HCT116 (cell line): Measurements from ENCODE around the gene LRRC32. TPM values are rescaled to one million over a fixed set of nuclear protein-coding genes. Genes with fewer than 3 reads are reported as not detected.

Experiments
- ATAC-seq: fragments of 200-7000 bp; cut with Tn5 transposase; 2 replicates; pipeline ENCODE4 v1.9.1; 2020; ENCODE audit warnings: mild to moderate bottlenecking, moderate library complexity
- BruUV-seq: library from RNA; stranded (reverse); fragments of 400-500 nt; replicated peaks from 2 replicates; lab custom pipeline; 2021; lab: Mats Ljungman, UMichigan
- CTCF ChIA-PET: fragments of 300-600 bp; sonication (Branson Sonifier 250); formaldehyde crosslinking; loops from one replicate; lab custom pipeline; 2021; ENCODE audit warnings: antibody characterized with exemption; lab: Charles Lee
- POLR2A ChIA-PET: fragments of 300-600, 350-600 bp; sonication (Branson Sonifier 250); formaldehyde crosslinking; loops from one replicate; lab custom pipeline; 2021; ENCODE audit warnings: antibody characterized with exemption; lab: Charles Lee
- RAD21 ChIA-PET, 2 experiments: fragments of 300-600 bp; sonication (Branson Sonifier 250); formaldehyde crosslinking; loops; one replicate each; lab custom pipeline; 2023; ENCODE audit warnings: low total read pairs in 2 of 2; ENCODE audit not compliant: uncharacterized antibody in 2 of 2, unreplicated experiment in 2 of 2, low non-redundant PET in 1 of 2; lab: Charles Lee
- DNase-seq: peaks from one replicate; pipeline ENCODE4 v3.0.0-alpha.2; 2010; ENCODE audit warnings: low read depth, low spot score
- H2AFZ ChIP-seq: fragments of 200-600 bp; shearing (Covaris generic), sonication (generic); 2 replicates; pipeline ENCODE4 v1.6.1; 2017; ENCODE audit warnings: low read depth, mixed run types, mixed read lengths, antibody characterized with exemption, low read length; ENCODE audit not compliant: poor library complexity, severe bottlenecking
- H3K27ac ChIP-seq: 2 replicates; pipeline ENCODE4 v1.5.1; 2012; ENCODE audit warnings: low read depth, low read length
- H3K27me3 ChIP-seq: fragments of 200-600 bp; sonication (generic); 2 replicates; pipeline ENCODE4 v1.6.1; 2016; ENCODE audit warnings: mixed run types, low read length, mixed read lengths; ENCODE audit not compliant: insufficient read depth
- H3K36me3 ChIP-seq, 2 experiments: fragments of 200-500 bp in 1 of 2; fragments of 200-600 bp in 1 of 2; sonication (Bioruptor generic) in 1 of 2; sonication (generic) in 1 of 2; 2 replicates each; pipeline versions ENCODE4 v1.5.1 to v1.6.1; 2014 to 2016; ENCODE audit warnings: low read length in 2 of 2, inconsistent platforms in 1 of 2, mixed read lengths in 1 of 2, mixed run types in 1 of 2; ENCODE audit not compliant: insufficient read depth in 2 of 2, control insufficient read depth in 1 of 2
- H3K4me1 ChIP-seq, 2 experiments: fragments of 200-600 bp in 1 of 2; sonication (generic) in 1 of 2; 2 replicates each; pipeline versions ENCODE4 v1.5.1 to v1.6.1; 2012 to 2017; ENCODE audit warnings: low read length in 2 of 2, inconsistent platforms in 1 of 2, mild to moderate bottlenecking in 1 of 2, mixed read lengths in 1 of 2, mixed run types in 1 of 2, moderate library complexity in 1 of 2; ENCODE audit not compliant: insufficient read depth in 2 of 2, control insufficient read depth in 1 of 2
- H3K4me2 ChIP-seq: fragments of 200-600 bp; sonication (generic); 2 replicates; pipeline ENCODE4 v1.6.1; 2017; ENCODE audit warnings: mixed run types, low read length, mixed read lengths
- H3K4me3 ChIP-seq, 2 experiments: fragments of 200-600 bp in 1 of 2; sonication (generic) in 1 of 2; replicated peaks in 1 of 2; 2 replicates each; pipeline ENCODE4 v1.5.1; 2011 to 2016; ENCODE audit warnings: low read length in 2 of 2, control low read depth in 1 of 2, low read depth in 1 of 2, mild to moderate bottlenecking in 1 of 2, mixed read lengths in 1 of 2, mixed run types in 1 of 2
- H3K79me2 ChIP-seq: fragments of 200-600 bp; sonication (generic); 2 replicates; pipeline ENCODE4 v1.6.1; 2017; ENCODE audit warnings: mild to moderate bottlenecking, mixed run types, low read length, moderate library complexity, mixed read lengths; ENCODE audit not compliant: insufficient read depth
- H3K9ac ChIP-seq: fragments of 200-600 bp; sonication (generic); 2 replicates; pipeline ENCODE4 v1.6.1; 2016; ENCODE audit warnings: low read length, mixed read lengths
- H3K9me2 ChIP-seq: fragments of 200-600 bp; sonication (generic), shearing (Covaris generic); 2 replicates; pipeline ENCODE4 v1.6.1; 2017; ENCODE audit warnings: mixed run types, mild to moderate bottlenecking, moderate library complexity; ENCODE audit not compliant: insufficient read depth
- H3K9me3 ChIP-seq, 2 experiments: fragments of 200-500 bp in 1 of 2; fragments of 200-600 bp in 1 of 2; sonication (Bioruptor generic) in 1 of 2; sonication (generic) in 1 of 2; 2 replicates each; pipeline ENCODE4 v1.6.1; 2014 to 2017; ENCODE audit warnings: low read length in 2 of 2, mixed read lengths in 2 of 2, inconsistent platforms in 1 of 2, low read depth in 1 of 2, mild to moderate bottlenecking in 1 of 2, mixed run types in 1 of 2, moderate library complexity in 1 of 2; ENCODE audit not compliant: control insufficient read depth in 1 of 2, insufficient read depth in 1 of 2
- H4K20me1 ChIP-seq: fragments of 200-600 bp; sonication (generic), shearing (Covaris generic); 2 replicates; pipeline ENCODE4 v1.6.1; 2017; ENCODE audit warnings: mixed run types, mild to moderate bottlenecking, moderate library complexity; ENCODE audit not compliant: insufficient read depth
- CBX3 ChIP-seq: IDR thresholded peaks from 2 replicates; pipeline ENCODE4 v1.6.1; 2012; ENCODE audit warnings: low read depth
- ELF1 ChIP-seq: IDR thresholded peaks from 2 replicates; pipeline ENCODE4 v1.6.1; 2012; ENCODE audit warnings: low read depth, borderline replicate concordance
- EZH2phosphoT487 ChIP-seq: fragments of 200-600 bp; IDR thresholded peaks from 2 replicates; pipeline ENCODE4 v1.6.1; 2018; ENCODE audit warnings: antibody characterized with exemption, borderline replicate concordance
- FOSL1 ChIP-seq: IDR thresholded peaks from 2 replicates; pipeline ENCODE4 v1.6.1; 2012; ENCODE audit warnings: low read depth
- JUND ChIP-seq: IDR thresholded peaks from 2 replicates; pipeline ENCODE4 v1.6.1; 2012
- POLR2AphosphoS5 ChIP-seq: IDR thresholded peaks from 2 replicates; pipeline ENCODE4 v1.6.1; 2011; ENCODE audit warnings: mild to moderate bottlenecking, low read depth, low read length, moderate library complexity
- RAD21 ChIP-seq: IDR thresholded peaks from 2 replicates; pipeline ENCODE4 v1.6.1; 2012; ENCODE audit warnings: low read depth, mild to moderate bottlenecking
- SIN3A ChIP-seq: IDR thresholded peaks from 2 replicates; pipeline ENCODE4 v1.6.1; 2012; ENCODE audit warnings: low read depth
- SP1 ChIP-seq: IDR thresholded peaks from 2 replicates; pipeline ENCODE4 v1.6.1; 2012; ENCODE audit warnings: low read depth
- SRF ChIP-seq: IDR thresholded peaks from 2 replicates; pipeline ENCODE4 v1.6.1; 2012; ENCODE audit warnings: low read depth
- YY1 ChIP-seq: IDR thresholded peaks from 2 replicates; pipeline ENCODE4 v1.6.1; 2011; ENCODE audit warnings: low read length, low read depth, moderate library complexity, mild to moderate bottlenecking; ENCODE audit not compliant: insufficient replicate concordance; ENCODE audit errors: extremely low read depth
- ZNF274 ChIP-seq: fragments of 200-500 bp; sonication (Bioruptor generic); IDR thresholded peaks from 2 replicates; pipeline ENCODE4 v1.6.1; 2014; ENCODE audit warnings: mild to moderate bottlenecking, low read depth, low read length, inconsistent platforms
- intact Hi-C: fragments of 100-400 bp; cut with micrococcal nuclease; formaldehyde crosslinking; loops from 2 replicates; pipeline ENCODE4 v1.10.0; 2022
- total RNA-seq: library from RNA; stranded (reverse); gene quantifications from one replicate; pipeline ENCODE4 v1.2.1, GENCODE V29; 2021; ENCODE audit not compliant: unreplicated experiment
- TF ChIP-seq, protein P1 (sequence below): IDR thresholded peaks from 2 replicates; pipeline ENCODE4 v1.6.1; 2012; ENCODE audit warnings: low read depth
- TF ChIP-seq, protein P2 (sequence below), 3 experiments: fragments of 200-600 bp in 1 of 3; sonication (generic) in 1 of 3; IDR thresholded peaks in 2 of 3; conservative IDR thresholded peaks in 1 of 3; 2 replicates each; pipeline ENCODE4 v1.5.1; 2012 to 2017; ENCODE audit warnings: low read depth in 2 of 3, low read length in 2 of 3, antibody characterized with exemption in 1 of 3, borderline replicate concordance in 1 of 3, control low read depth in 1 of 3, mild to moderate bottlenecking in 1 of 3, mixed read lengths in 1 of 3, mixed run types in 1 of 3, moderate library complexity in 1 of 3; ENCODE audit not compliant: insufficient read depth in 1 of 3
- TF ChIP-seq, protein P3 (sequence below): IDR thresholded peaks from 2 replicates; pipeline ENCODE4 v1.6.1; 2012

Gene LRRC32
- total RNA-seq, 1 experiment from 2014 or later: 0.54 TPM

DNA sequence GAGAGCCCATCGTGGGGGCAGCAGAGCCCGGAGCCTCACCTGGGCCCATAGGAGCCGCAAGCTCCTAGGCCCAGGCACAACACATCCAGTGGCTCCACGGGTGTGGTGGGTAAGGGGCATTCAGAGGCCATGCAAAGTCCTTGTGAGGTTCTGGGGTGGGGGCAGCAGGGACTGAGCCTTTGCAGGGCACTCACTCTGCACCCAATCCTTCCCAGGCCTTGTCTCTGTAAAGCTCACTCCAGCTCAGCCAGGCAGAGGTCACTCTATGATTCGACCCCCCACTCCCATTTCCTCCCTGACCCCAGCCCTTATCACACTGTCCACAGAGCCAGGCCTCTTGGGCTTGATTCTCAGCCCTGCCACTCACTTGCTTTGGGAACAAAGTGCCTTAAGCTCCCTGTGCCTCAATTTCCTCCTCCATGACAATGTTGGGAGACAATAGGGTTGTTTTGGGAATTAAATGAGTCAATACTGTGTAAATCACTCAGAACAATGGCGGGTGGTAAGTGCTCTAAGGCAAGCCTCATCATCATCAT is 46.6 kb downstream of the LRRC32 start:
- Histone ChIP-seq H3K27ac (no peak overlapping the region), H3K9ac (no peak overlapping the region), H3K4me1 (no peaks in the 10 kb centered on the region), H3K36me3 (no peaks in the 10 kb centered on the region), H3K4me3 (no peak overlapping the region), H2AFZ (no peak overlapping the region), H3K79me2 (no peaks in the 10 kb centered on the region), H4K20me1 (no peaks in the 10 kb centered on the region), H3K4me2 (no peak overlapping the region), H3K27me3 (no peaks in the 10 kb centered on the region), H3K9me2 (no peaks in the 10 kb centered on the region), H3K9me3 (peaks cover 0 to 11% of the 10 kb centered on the region in 2 experiments; a peak in 1 of 4 replicates)
- POLR2A ChIA-PET: no interaction called here
- RAD21 ChIA-PET: no interaction called here
- no peak for ATAC-seq
- no peak for DNase-seq
- intact Hi-C loops: no loop called here
- no TSS peak for BruUV-seq
- TF ChIP-seq EZH2phosphoT487: no peak
- CTCF ChIA-PET: no interaction called here

DNA sequence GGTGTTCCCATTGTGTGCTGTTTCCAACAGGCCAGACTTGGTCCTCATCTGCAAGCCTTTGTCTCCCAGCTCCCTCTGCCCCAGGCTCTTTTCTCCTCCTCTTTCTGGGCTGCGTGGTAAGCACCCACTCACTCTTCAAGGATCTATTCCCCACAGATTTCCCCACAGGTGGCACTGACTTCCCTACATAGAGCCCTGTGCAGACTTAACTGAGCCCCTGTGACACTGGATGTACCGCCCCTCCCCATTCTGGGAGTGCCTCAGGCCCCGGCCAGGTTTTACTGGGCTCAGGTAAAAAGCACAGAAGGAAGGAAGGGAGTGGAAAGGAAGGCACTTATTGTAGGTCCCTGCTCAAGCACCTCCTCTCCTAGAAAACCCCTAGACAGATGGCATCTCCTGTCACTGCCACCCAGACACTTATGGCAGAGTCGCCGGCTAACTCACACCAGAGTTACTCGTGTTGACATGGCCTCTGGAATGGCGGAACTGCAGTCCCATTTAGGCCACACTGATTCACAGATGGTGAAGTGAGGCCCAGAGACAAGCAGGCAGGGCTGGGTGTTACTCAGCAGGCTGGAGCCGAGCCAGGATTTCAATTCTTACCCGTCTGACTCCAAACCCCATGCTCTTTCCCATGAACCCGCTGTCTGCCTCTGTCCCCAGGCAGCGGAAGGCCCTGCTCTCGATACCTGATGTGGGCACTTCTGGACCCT is 47.2 kb downstream of the LRRC32 start:
- no TSS peak for BruUV-seq
- H3K4me1 ChIP-seq: no peaks in the 10 kb centered on the region
- POLR2A ChIA-PET: no interaction called here
- no peaks in the 10 kb centered on the region for H3K36me3 ChIP-seq
- DNase-seq (no peak), ATAC-seq (no peak)
- RAD21 ChIA-PET: no interaction called here
- CTCF ChIA-PET: no interaction called here
- H3K27me3 ChIP-seq: no peaks in the 10 kb centered on the region
- H4K20me1 ChIP-seq: no peaks in the 10 kb centered on the region
- no peak overlapping the region for H3K4me2 ChIP-seq
- no peaks in the 10 kb centered on the region for H3K79me2 ChIP-seq
- H3K9me2 ChIP-seq: no peaks in the 10 kb centered on the region
- H3K27ac ChIP-seq: no peak overlapping the region
- no peak overlapping the region for H3K9ac ChIP-seq
- no peak overlapping the region for H3K4me3 ChIP-seq
- no peak overlapping the region for H2AFZ ChIP-seq
- intact Hi-C loops: no loop called here
- H3K9me3 ChIP-seq: peaks cover 0 to 11% of the 10 kb centered on the region in 2 experiments; a peak in 1 of 4 replicates
- TF ChIP-seq, protein P1, sequence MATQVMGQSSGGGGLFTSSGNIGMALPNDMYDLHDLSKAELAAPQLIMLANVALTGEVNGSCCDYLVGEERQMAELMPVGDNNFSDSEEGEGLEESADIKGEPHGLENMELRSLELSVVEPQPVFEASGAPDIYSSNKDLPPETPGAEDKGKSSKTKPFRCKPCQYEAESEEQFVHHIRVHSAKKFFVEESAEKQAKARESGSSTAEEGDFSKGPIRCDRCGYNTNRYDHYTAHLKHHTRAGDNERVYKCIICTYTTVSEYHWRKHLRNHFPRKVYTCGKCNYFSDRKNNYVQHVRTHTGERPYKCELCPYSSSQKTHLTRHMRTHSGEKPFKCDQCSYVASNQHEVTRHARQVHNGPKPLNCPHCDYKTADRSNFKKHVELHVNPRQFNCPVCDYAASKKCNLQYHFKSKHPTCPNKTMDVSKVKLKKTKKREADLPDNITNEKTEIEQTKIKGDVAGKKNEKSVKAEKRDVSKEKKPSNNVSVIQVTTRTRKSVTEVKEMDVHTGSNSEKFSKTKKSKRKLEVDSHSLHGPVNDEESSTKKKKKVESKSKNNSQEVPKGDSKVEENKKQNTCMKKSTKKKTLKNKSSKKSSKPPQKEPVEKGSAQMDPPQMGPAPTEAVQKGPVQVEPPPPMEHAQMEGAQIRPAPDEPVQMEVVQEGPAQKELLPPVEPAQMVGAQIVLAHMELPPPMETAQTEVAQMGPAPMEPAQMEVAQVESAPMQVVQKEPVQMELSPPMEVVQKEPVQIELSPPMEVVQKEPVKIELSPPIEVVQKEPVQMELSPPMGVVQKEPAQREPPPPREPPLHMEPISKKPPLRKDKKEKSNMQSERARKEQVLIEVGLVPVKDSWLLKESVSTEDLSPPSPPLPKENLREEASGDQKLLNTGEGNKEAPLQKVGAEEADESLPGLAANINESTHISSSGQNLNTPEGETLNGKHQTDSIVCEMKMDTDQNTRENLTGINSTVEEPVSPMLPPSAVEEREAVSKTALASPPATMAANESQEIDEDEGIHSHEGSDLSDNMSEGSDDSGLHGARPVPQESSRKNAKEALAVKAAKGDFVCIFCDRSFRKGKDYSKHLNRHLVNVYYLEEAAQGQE: no peak
- TF ChIP-seq, protein P2, sequence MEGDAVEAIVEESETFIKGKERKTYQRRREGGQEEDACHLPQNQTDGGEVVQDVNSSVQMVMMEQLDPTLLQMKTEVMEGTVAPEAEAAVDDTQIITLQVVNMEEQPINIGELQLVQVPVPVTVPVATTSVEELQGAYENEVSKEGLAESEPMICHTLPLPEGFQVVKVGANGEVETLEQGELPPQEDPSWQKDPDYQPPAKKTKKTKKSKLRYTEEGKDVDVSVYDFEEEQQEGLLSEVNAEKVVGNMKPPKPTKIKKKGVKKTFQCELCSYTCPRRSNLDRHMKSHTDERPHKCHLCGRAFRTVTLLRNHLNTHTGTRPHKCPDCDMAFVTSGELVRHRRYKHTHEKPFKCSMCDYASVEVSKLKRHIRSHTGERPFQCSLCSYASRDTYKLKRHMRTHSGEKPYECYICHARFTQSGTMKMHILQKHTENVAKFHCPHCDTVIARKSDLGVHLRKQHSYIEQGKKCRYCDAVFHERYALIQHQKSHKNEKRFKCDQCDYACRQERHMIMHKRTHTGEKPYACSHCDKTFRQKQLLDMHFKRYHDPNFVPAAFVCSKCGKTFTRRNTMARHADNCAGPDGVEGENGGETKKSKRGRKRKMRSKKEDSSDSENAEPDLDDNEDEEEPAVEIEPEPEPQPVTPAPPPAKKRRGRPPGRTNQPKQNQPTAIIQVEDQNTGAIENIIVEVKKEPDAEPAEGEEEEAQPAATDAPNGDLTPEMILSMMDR (IDR thresholded peaks at IDR 0.05 in 2 of 3, conservative IDR thresholded peaks at IDR 0.05 in 1 of 3; ENCODE audit: borderline replicate concordance in 1 of 3, insufficient read depth in 1 of 3, low read depth in 2 of 3, low read length in 2 of 3): no peak
- TF ChIP-seq ZNF274: no peak
- no peak for TF ChIP-seq YY1
- no peak for TF ChIP-seq POLR2AphosphoS5
- TF ChIP-seq SIN3A: no peak
- TF ChIP-seq, protein P3, sequence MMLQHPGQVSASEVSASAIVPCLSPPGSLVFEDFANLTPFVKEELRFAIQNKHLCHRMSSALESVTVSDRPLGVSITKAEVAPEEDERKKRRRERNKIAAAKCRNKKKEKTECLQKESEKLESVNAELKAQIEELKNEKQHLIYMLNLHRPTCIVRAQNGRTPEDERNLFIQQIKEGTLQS: no peak
- TF ChIP-seq CBX3: no peak
- no peak for TF ChIP-seq RAD21
- TF ChIP-seq JUND: no peak
- no peak for TF ChIP-seq SP1
- TF ChIP-seq ELF1: no peak
- no peak for TF ChIP-seq SRF
- TF ChIP-seq FOSL1: no peak
